Hippocampal formation (tissue), 2 donors: ENCODE results near the gene ARHGEF10L.
A peak's percentile ranks its signal among the peaks of the same experiment; 100 is the strongest.

ENCODE experiments used
- DNase-seq, 2 donors: peaks; one replicate each; lab custom pipeline; 2025; lab: John Stamatoyannopoulos, UW

ARHGEF10L gene

GRCh38 chr1:17635276-17635675 lies 95.8 kb downstream of the ARHGEF10L start:
- no peak for DNase-seq

GRCh38 chr1:17635811-17636210 lies 96.3 kb downstream of the ARHGEF10L start:
- peak in 1 of 2 donors; percentile 36 for DNase-seq

- DNase-seq: no peak
Observed at GRCh38 chr1:17636612-17637011, 97.1 kb downstream of the ARHGEF10L start.

GRCh38 chr1:17637055-17637454 lies 97.6 kb downstream of the ARHGEF10L start:
- no peak for DNase-seq

GRCh38 chr1:17639703-17640340 lies 100.3 kb downstream of the ARHGEF10L start:
- no peak for DNase-seq

DNA sequence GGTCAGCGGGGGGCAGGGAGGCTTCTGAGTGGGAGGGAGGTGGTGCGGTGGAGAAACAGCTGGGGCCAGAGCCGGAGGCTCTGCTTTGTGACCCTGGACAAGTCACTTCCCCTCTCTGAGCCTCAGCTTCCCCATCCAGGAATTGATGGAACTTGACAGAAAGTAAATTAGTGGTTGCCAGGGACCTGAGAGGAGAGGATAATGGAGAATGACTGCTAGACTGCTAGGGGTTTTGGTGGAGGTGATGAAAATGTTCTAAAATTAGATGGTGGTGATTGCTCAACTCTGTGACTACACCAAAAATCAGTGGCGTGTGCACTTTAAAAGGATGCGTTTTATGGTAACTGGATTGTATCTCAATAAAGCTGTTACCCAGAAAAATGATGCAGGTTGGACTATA lies 100.9 kb downstream of the ARHGEF10L start:
- DNase-seq: no peak

DNA sequence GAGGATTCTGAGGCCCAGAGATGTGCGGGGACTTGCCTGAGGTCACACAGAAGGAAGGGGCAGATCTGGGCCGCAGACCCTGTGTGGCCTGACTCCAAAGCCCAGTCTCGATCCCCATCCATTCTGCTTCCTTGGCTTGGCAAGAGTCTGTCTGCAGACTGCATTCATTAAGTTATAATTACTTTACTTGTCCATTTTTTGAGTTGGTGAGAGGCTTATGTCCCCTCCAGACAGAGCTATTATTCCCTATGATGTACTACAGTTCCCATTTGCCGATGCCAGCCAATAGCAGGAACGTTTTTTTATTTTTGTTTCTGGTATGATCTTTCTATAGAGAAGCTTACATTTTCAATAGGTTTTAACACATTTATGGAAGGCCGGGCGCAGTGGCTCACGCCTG lies 101.5 kb downstream of the ARHGEF10L start:
- no peak for DNase-seq

GRCh38 chr1:17642169-17642568 lies 102.7 kb downstream of the ARHGEF10L start:
- DNase-seq: no peak

DNA sequence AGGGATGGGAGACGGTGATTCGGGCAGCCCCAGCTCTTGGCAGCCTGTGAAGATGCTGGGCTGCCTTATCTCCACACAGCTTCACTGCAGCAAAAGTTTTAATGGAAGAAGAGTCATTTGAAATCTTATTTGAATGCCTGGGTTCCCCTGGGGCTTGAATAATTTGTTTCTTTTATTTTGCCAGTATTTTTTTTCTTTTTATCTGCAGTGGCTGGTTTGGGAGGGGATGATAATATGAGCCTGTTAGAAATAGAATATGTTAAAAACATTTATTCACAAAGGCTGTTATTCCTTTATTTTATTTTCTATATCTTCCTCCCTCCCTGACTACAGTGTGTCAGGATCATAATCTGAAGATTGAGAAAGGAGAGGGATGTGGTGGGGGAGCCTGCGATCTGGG lies 103.4 kb downstream of the ARHGEF10L start:
- no peak for DNase-seq

DNA sequence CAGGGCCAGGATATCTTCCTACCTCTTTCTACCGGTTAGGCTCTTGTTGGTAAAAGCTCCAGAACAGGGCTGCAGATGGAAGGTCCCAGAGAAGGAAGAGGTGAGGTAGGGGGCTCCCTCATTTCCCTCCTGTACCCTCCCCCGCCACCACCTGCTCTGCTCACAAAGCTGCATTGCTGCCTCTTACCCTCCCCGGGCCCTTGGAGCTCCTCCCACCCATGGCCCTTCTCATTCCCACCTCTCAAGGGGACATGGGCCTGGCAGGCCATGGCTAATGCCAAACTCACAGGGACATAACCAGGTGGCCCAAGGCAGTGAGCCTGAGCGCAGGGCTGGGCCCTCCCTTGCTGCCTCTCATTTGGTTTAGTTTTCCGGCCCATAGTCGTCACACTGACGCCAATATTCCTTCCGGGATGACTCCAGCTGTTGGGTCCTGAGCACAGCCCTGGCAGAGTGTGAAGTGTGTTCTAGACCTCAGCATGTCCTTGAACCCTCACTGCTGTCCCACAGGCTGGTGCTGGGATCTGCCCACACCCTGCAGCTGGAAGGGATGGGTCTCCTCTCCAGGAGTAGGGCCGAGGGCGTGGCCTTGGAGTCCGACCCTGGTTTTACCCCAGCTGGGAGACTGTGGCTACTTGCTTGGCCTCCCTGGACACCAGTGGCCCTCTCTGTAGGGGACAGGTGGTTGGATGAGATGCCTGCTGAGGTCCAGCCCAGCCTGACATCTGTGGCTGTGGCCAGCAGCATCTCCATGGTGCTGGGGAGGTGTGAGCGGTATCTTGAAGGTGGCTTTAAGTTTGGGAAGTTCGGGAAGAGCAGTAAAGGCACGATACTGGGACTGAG lies 104.6 kb downstream of the ARHGEF10L start:
- no peak for DNase-seq

- DNase-seq: no peak
Observed at GRCh38 chr1:17645068-17645911, 105.8 kb downstream of the ARHGEF10L start.

DNA sequence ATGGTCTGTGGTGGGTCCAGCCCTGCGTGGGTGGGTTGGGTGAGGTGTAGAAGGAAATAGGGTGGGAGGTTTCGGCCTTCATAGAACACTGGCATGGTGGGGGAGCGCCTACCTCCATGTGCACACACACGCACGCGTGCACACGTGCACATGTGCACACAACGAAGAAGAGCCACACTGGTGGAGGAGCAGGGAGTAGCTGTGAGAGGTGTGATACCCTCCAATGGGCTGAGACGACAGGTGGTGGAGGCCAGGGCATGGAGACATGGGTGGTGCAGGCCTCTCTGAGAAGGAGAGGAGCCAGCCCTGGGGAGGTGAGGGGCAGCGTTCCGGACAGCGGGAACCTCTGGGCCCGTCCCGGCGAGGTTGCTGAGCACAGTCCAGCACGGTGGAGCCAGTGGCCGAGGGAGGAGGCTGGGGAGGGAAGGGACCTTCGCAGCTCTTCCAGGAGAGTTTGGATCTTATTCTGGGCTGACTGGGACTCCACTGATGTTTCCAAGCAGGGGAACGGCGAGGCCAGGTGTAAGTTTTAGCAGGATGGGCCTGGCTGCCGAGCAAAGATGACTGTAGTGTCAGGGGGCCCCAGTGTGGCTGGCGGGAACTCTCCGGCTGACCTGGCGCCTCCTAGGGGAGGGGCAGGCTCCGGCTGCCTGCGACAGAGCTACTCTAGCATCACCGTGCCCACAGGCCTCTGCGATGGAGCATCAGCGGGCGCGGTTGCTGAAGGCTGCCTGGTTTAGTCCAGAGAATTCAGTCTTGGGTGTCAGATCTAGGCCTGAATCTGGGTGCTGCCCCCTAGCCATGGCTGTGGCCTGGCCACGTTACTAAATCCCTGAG lies 107.2 kb downstream of the ARHGEF10L start:
- DNase-seq: no peak

DNA sequence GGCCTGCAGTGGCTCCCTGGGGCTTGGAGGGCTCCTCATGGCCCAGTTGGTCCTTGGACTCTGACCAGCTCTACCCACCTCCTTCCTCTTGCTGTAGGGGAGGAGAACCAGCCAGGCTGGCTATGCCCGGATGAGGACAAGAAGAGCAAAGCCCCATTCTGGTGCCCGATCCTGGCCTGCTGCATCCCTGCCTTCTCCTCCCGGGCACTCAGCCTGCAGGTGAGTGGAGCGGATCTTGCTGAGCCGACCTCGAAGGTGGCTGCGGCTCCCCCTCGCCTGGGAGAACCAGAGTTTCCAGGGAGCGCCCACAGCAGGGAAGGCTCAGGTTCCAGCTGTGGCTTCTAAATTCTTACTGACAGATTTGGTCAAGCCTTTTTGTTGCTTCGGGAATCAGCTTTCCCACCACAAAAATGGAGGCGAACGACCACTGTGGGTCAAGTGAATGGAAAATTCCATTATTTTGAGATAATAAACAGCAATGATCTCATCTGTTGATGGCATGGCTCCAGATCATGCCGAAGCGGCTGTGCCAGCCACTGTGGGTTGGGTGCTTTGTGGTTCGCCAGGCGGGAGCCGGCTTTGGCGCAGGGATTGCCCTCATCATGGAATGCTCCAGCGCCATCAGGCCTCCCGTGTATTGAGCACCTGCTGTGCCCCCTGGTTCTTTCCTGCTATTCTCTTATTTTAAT lies 109.1 kb downstream of the ARHGEF10L start:
- peak in 1 of 2 donors; percentile 13 for DNase-seq

DNA sequence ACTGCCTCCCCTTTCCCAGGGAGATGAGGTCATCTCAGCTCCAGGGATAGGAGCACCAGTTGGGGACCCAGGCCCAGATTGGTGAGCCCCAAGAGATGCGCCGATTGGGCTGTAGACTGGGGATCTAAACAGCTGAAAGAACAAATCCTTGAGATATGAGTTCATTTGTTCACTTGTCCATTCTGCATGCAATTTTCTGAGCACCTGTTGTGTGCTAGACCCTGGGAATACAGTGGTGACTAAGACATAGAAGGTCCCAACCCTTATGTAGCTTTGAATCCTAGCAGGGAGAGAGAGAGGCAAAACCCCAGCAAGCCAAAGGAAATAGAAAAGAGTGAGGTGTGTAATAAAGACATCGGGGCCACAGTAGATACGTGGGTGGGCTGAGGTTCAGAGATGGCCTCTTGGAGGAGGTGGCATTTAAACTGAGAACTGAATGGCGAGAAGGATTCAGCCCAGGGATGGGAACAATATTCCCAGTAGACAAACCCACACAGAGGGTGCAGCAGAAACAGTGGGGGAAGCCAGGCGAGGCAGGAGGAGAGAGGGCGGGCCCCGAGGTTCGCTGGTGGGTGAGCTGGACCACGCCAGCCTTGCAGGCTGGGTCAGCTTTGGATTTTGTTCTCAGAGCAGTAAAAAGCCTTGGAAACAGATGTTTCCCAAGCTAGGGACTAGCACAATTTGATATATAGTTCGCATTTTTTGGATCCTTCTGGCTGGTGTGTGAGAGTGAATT lies 110.0 kb downstream of the ARHGEF10L start:
- no peak for DNase-seq

- DNase-seq: no peak
Observed at GRCh38 chr1:17653276-17653675, 113.8 kb downstream of the ARHGEF10L start.

GRCh38 chr1:17653728-17654351 lies 114.3 kb downstream of the ARHGEF10L start:
- peak; percentile 40 to 52 for DNase-seq

- DNase-seq: no peak
Observed at GRCh38 chr1:17654519-17654918, 115.0 kb downstream of the ARHGEF10L start.

DNA sequence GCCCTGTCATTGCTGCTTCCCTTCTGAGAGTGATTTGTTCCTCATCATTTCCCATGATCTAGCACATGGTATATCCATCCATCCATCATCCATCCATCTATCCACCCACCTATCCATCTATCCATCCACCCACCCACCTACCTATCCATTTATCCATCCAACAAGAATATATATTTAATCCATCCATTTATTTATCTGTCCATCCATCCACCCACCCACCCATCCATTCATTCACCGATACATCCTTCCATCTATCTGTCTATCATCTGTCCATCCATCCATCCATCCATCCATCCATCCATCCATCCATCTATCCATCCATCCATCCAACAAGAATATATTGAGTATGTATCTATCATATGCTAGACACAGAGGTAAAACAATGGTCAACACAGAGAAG lies 115.7 kb downstream of the ARHGEF10L start:
- no peak for DNase-seq

GRCh38 chr1:17655922-17656321 lies 116.4 kb downstream of the ARHGEF10L start:
- DNase-seq: no peak

DNA sequence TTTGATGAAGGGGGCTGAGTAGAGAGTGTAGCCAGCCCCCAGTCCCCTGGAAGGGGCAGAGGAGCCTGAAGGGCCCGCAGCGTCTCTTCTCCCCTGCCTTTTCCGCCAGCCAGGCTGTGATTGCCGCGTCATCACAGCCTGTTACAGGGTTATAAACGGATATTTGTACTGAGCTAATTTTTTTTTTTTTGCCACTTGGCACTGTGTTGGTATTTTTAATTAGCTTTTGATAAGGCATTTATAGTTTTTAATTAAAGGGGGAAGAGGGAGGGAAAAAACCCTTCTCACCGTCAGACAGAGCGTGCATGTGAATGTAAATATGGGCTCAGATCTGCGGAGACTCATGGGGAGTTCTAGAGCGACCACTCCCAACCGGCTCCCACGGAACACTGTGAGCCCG lies 117.9 kb downstream of the ARHGEF10L start:
- no peak for DNase-seq
